GM10266 (cell line): ENCODE measurements around the gene ADH1C.
"Not testable (repeated sequence)": the region's sequence is repeated elsewhere in the genome, so short reads cannot be mapped to it uniquely, and the experiment has no call there.

Experiments
- DNase-seq: peaks from one replicate; pipeline ENCODE4 v3.0.0; 2012; ENCODE audit errors: extremely low spot score
- TF ChIP-seq, protein P1 (sequence below): IDR thresholded peaks from 2 replicates; pipeline ENCODE4 v1.5.1; 2012; ENCODE audit warnings: mild to moderate bottlenecking, low read depth; ENCODE audit not compliant: control insufficient read depth, insufficient read depth; ENCODE audit errors: missing control alignments

ADH1C gene

GRCh38 chr4:99366491-99366890 is 13.9 kb upstream of the ADH1C start:
- no peak for DNase-seq
- TF ChIP-seq, protein P1, sequence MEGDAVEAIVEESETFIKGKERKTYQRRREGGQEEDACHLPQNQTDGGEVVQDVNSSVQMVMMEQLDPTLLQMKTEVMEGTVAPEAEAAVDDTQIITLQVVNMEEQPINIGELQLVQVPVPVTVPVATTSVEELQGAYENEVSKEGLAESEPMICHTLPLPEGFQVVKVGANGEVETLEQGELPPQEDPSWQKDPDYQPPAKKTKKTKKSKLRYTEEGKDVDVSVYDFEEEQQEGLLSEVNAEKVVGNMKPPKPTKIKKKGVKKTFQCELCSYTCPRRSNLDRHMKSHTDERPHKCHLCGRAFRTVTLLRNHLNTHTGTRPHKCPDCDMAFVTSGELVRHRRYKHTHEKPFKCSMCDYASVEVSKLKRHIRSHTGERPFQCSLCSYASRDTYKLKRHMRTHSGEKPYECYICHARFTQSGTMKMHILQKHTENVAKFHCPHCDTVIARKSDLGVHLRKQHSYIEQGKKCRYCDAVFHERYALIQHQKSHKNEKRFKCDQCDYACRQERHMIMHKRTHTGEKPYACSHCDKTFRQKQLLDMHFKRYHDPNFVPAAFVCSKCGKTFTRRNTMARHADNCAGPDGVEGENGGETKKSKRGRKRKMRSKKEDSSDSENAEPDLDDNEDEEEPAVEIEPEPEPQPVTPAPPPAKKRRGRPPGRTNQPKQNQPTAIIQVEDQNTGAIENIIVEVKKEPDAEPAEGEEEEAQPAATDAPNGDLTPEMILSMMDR, result no peak

DNA sequence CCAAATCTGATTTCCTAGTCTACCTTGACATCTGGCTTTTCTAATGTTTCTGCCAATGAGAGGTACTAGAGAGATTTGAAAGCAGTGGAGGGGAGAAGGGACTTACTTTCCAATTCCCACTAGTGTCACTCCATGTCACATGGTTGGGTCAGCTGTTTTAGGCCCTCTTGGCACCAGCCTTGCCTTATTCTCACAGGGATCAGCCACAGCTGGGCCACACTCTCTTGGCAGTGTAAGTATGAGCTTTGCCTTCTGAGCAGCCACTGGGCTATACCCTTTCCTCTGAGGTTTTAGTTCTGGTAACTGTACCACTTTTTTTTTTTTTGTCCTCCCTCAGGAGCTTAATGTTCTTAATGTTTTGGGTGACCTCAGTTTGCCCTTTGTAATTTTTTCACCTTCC is 10.2 kb upstream of the ADH1C start:
- no peak for DNase-seq
- TF ChIP-seq, protein P1, result no peak

- TF ChIP-seq, protein P1, result no peak
- DNase-seq, result no peak
Observed at GRCh38 chr4:99361899-99362275, 9.3 kb upstream of the ADH1C start.

DNA sequence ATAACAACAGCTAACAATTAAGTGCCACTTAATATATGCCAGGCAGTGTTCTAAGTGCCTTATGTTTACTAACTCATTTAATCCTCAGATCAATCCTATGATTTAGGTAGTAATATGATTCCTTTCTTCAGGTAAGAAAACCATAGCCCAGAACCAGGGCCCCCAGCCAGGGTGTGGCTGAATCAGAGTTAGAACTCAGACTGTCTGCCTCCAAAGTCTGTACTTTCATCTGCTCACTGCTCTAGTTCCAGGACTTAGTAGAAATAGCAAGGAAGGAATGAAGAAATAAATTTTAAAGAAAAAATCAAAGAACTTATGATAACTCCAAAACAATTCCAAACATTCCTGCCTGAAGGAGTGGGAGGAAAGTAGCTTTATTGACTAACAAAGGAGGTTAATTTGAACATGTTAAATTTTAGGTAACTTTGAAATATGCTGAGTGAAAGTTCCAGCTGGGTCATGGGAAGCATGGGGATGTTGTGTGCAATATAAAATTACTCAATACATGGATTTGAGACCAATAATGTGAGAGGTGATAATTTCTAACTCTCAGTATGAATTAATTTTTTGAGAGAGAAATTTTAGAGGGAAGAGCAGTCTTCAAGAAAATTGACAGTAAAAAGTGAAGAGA is 8.8 kb upstream of the ADH1C start:
- TF ChIP-seq, protein P1, result no peak

GRCh38 chr4:99359480-99360204 is 7.1 kb upstream of the ADH1C start:
- TF ChIP-seq, protein P1, result no peak
- no peak for DNase-seq

More for the DNA sequence above, 8.8 kb upstream of the ADH1C start:
- DNase-seq, result no peak

- TF ChIP-seq, protein P1, result no peak
- no peak for DNase-seq
Observed at GRCh38 chr4:99357948-99358347, 5.4 kb upstream of the ADH1C start.

- DNase-seq, result no peak
- TF ChIP-seq, protein P1, result no peak
Observed at GRCh38 chr4:99356992-99357391, 4.4 kb upstream of the ADH1C start.

DNA sequence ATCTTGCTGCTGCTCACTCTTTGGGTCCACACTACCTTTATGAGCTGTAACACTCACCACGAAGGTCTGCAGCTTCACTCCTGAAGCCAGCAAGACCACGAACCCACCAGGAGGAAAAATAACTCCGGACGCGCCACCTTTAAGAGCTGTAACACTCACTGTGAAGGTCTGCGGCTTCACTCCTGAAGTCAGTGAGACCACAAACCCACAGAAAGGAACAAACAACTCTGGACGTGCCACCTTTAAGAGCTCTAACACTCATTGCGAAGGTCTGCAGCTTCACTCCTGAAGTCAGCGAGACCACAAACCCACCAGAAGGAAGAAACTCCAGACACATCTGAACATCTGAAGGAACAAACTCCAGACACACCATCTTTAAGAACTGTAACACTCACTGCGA is 3.6 kb upstream of the ADH1C start:
- not testable (repeated sequence) for DNase-seq
